ENCODE measurements around the gene MEA1.
A peak's percentile ranks its signal among the peaks of the same experiment; 100 is the strongest.
"Not testable (repeated sequence)": the region's sequence is repeated elsewhere in the genome, so short reads cannot be mapped to it uniquely, and the experiment has no call there.

Gene MEA1

GRCh38 chr6:43013843-43014433 is at the start of gene MEA1, which contains the start of gene KLHDC3:
Gene MEA1, minus strand, starts transcription at chr6:43013946. Its CDS starts 133 bp downstream, at chr6:43013813.
Gene KLHDC3, plus strand, starts transcription at chr6:43014249. Its CDS starts 2,944 bp downstream, at chr6:43017193.
- DNase-seq, result peak; percentile 99 to 100

DNA sequence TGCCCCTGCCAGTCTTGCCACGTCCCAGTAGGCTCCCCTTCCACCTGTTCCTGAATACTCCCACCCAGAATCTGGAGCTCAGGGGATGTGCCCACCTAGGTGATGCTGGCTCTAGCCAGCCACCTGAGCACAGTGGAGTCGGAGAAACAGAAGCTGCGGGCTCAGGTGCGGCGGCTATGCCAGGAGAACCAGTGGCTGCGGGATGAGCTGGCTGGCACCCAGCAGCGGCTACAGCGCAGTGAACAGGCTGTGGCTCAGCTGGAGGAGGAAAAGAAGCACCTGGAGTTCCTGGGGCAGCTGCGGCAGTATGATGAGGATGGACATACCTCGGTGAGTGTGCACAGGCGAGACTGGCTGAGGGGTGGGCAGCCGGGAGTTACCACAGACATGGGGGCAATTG is 49.1 kb upstream of the MEA1 start:
- no peak for DNase-seq

DNA sequence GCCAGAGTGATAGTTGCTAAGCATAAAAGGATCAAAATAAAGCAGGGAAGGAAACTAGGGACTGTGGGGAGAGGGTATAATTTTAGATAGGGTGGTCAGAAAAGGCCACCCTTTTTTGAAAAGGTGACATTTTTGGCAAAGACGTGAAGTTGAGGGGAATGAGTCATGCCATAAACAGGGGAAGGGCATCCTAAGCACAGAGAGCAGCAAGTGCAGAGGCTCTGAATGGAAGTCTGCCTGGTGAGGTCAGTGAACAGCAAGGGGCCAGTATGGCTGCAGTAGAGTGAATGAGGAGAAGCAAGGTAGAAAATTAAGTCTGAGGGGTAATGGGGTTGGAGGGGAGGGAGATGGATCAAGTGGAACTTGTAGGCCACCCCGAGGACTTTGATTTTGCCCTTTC is 48.1 kb upstream of the MEA1 start:
- DNase-seq, result no peak

- no peak for DNase-seq
Observed at GRCh38 chr6:43060755-43061633, 47.2 kb upstream of the MEA1 start.

DNA sequence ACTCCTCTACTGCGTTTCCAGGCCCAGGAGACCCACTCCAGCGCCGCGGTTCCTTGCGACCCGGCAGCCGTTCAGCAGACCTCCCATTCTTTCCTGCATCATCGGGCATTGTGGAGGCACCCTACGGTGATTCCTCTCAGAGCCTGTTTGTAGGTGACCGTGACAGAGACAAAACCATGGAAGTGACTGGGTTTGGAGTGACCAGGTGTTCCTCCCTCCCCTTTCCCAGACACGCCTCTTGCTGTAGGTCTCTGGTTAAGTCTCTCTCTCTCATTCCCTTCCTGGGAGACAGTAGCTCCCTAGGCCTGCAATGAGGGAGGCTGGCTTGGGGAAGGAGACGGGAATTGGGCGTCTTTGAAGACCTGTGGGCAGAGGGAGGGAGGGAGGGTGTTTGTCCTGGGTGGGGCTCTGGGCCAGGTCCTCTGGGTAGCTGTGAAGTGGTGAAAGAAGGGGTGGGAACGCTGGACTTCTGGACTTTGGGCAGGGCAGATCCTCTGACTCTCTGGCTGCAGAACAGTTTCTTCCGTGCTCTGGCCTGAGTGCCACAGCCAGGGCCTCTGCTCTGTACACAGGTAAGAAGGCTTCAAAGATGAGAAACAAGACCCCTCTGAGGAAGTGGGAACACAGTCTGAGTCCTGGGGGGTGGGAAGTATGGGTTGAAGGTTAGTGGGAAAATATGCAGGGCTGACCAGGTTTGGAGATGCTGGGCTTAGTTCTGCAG is 46.4 kb upstream of the MEA1 start:
- peak in 1 of 2 experiments; percentile 19 for DNase-seq

DNA sequence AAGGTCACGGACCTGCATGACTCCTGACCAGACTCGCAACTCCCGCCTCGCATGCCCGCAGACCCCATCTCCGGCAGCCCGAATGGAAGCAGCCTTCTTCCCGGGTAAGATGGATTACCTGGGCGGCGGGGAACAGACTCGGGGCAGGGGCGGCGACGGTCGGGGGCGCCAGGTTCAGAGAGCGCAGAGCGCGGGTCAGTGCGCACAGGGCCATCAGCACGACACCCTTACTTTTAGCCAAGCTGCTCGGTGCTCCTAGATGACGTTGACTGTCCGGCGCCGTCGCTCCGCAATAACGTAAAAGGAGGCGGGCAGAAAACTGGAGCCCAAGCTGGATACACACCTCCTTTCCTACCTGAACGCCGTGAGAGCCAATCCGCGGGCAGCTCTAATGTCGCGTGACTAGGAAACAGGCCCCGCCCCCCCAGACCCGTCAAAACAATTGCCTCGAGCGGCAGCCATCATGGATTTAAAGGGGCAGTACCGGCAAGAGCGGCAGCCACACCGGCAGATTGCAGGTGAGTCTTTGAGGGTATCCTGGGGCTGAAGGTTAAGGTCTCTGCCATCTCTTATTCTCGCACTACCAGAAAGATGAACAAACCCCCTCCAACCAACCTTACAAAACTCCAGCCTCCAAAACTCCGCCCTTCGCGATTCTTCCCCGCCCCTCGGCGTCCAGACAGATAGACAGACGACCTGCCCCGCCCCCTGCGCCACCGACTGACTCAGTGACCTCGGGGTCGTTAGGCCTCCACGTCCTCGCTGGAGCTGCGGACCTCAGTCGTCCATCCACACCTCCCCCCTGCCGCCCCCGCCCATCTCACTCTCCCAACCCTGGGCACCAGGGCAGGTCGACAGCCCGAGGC is 45.7 kb upstream of the MEA1 start, which contains the start of the genes KLC4 and MRPL2:
Gene KLC4 (plus strand): TSS at position 464 of the 866 bp plus-strand sequence. CDS start 1,705 bp downstream, outside the sequence.
Gene MRPL2 (minus strand): TSS at position 267 of the 866 bp plus-strand sequence. CDS start 53 bp downstream, at position 214.
- DNase-seq, result peak; percentile 97 to 99

DNA sequence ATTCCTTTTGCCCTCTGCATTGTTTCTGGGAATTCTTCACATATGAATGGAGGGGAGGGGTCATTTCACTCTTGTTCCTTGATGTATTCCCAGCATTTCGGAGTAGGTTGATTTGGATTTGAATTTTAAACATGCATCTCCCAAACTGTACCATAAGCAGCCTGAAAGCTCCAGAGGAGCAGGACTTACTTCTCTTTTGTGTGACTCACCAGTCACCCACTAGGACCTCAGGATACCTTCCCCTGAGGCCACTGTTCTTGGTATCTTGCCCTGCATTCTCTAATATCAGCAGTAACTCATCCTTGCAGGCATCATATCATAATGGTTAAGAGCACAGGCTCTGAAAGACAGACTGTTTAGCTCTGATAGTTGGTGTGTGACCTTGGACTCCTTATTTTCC is 44.8 kb upstream of the MEA1 start:
- DNase-seq, result no peak

DNA sequence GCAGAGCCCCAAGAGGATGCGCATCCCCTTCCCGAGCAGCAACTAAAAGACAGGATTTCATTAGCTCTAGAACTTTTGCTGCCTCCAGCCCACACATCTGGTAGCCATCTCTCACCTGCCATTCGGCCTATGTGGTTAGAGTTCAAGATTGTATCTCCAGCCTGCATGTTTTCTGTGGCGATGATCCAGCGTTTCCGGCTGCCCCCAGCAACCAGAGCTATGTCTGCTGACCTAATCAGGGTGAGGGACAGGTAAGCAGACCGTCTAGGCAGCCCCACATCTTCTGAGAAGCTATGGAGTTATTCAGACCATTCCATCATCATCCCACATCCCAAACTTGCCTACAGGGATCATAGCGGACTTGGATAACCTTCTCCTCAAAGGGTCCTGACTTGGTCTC is 42.2 kb upstream of the MEA1 start:
- no peak for DNase-seq

DNA sequence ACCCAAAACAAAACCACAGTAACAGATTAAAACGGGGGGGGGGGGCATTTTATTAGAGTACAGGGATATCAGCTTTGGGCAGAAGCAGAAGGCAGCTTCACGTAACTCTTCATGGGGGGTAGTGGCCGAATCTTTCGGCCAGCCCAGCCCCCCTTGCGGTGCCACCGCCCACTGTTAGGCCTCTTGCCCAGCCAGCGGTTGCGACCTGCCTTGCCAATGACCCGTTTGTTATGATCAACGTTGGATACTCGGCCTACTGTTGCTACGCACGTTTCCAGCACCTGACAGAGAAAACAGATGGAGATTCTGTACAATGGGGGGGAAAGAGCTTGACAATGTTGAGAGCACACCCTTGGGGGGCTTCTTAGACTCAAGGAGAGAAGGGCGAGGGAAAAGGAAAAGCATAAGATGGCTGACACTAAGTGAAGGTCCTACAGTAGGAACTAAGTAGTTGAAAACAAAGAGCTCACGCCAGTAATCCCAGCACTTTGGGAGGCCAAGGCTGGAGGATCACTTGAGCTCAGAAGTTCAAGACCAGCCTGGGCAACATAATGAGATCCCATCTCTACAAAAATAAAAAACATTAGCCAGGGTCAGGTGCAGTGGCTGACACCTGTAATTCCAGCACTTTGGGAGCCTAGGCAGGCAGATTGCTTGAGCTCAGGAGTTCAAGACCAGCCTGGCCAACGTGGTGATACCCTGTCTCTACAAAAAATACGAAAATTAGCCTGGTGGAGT is 40.6 kb upstream of the MEA1 start:
- no peak for DNase-seq

DNA sequence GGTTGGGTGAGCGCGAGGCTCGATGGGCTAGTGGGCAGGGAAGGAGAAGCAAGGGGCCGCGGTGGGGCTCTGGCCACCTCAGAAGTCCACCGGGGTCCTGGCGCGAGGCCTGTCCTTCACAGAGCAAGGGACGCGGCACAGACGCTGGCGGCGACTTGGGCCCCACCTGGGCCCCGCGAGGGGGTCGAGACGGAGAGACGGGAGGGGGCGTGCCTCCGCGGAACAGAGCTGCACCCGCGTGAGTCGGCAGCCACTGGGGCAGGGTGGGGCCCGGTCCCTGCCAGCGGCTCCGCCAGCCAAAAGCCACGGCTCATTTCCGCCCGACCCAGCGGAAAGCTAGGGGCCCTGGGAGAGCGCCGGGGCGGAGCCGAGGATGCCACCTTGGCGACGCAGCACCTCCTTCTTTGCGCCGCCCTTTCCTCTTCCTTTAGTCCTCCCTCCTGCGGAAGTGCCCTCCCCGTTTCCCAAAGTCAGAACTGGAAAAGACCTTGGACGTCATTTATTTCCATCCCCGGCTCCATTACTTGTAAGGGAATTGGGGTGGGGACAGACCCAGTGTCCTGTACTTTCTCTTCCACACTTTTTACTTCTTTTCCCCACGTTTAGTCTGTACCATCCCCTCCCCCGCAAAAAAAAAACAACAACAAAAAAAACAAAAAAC is 39.9 kb upstream of the MEA1 start, which contains the start of gene CUL7:
Gene CUL7 (minus strand): TSS at position 307 of the 661 bp plus-strand sequence. CDS start 1,063 bp downstream, outside the sequence.
- peak; percentile 88 to 96 for DNase-seq

- peak in 1 of 2 experiments; percentile 51 for DNase-seq
Observed at GRCh38 chr6:43052842-43053544, 39.2 kb upstream of the MEA1 start.

DNA sequence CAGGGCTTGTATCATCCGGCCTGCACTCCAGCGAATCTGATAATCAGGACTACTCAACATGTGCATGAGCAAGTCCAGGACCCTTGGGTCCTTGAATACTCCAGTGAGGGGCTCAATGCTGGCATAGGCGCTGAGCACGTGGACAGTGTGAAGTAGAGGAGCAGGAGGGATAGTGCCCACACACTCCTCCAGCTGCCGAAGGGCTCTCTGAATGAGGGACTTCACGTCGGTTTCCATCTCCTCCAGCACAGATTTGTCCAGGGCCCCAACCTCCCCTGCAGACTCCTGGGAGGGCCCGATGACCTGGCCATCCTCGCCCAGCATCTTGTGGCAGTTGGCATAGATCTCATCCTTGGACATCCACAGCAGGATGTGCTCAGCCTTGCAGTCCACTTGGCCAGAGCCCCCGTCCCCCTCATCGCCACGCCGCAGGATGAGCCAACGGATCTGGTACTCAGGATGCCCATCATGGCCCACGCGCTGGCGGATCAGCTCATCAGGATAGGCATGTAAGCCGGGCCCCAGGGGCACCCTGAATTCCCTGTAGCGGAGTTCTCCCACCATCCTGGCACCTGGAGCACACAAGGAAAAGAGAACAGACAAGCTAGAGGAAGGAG is 38.6 kb upstream of the MEA1 start:
- no peak for DNase-seq

DNA sequence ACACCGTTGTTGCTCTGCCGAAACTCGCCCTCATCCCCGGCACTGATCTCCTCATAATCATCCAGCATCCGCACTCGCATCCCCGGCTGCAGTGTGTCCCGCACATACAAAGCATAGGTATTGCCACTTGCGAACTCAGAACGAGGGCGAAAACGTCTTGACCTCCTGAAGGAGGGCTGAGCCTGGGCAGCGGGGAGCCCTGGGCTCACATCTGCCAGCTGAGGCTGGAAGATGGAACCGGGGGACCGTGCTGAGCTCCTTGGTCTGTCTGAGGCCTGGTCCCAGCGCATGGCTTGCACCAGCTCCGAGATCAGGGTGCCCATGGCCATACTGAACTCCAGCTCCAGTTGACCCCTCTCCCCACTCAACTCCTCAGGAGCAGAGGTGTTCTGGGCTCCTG is 37.2 kb upstream of the MEA1 start:
- DNase-seq, result no peak

DNA sequence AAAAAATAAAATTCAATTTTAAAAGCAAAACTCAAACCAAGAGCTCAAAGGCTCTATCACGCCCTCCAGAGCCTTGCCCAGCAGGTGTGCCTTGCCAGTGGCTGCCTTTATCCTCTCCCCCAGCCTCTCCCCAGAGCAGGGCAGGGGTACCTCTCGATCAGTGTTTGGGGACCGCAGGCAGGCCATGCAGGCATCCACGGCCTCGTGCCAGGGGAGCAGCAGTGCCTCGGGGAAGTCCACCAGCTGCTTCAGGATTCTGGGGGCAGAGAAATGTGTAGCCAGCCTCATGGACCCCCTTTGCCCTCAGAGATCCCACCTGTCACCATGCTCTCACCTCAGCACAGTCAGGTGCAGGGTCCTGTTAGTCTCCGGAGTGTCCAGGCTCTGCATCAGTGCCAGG is 34.3 kb upstream of the MEA1 start:
- no peak for DNase-seq

DNA sequence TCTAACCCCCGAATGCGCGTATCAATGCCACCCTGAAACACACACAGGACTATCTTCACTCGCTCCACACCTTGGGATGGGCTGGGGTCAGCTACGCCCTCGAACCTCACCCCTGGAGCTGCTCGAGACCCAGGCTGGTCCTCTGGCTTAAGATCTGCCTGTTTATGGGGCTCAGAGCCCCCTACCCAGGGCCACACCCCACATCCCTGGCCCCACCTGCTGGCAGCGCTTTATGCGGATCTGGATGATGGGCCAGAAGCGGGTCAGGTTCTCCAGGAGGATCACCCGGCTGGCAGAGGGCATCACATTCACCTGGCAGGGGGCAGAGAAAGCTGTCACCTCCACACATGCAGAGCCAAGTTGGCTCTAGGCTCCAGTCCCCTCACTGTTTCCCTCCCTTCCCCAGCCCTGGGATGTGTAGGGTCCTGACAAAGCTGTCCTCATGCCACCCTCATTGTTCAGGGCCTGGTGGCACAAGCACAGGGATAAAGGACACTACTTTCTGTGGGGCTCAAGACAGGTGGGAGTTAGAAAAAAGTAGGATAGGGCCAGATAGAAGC is 31.7 kb upstream of the MEA1 start:
- no peak for DNase-seq

GRCh38 chr6:43043310-43043709 is 29.6 kb upstream of the MEA1 start:
- no peak for DNase-seq

- DNase-seq, result not testable (repeated sequence)
Observed at GRCh38 chr6:43041475-43041874, 27.7 kb upstream of the MEA1 start.

- DNase-seq, result no peak
Observed at GRCh38 chr6:43040542-43041257, 27.0 kb upstream of the MEA1 start.

GRCh38 chr6:43038727-43039126 is 25.0 kb upstream of the MEA1 start:
- DNase-seq, result no peak

Data from NCI-H526 (cell line).